GM12865 (cell line): Measurements from ENCODE around the gene STK24.
A peak's percentile ranks its signal among the peaks of the same experiment; 100 is the strongest.

Experiments
- DNase-seq: peaks from one replicate; pipeline ENCODE4 v3.0.0; 2010; ENCODE audit warnings: low read depth
- H3K4me3 ChIP-seq: 2 replicates; pipeline ENCODE4 v1.5.1; 2011; ENCODE audit warnings: mild to moderate bottlenecking, low read depth, low read length, control low read depth
- TF ChIP-seq, protein P1 (sequence below): IDR thresholded peaks from 2 replicates; pipeline ENCODE4 v1.5.1; 2011; ENCODE audit warnings: low read length, control low read depth, low read depth, inconsistent platforms; ENCODE audit not compliant: insufficient read depth; ENCODE audit errors: missing control alignments

Gene STK24

DNA sequence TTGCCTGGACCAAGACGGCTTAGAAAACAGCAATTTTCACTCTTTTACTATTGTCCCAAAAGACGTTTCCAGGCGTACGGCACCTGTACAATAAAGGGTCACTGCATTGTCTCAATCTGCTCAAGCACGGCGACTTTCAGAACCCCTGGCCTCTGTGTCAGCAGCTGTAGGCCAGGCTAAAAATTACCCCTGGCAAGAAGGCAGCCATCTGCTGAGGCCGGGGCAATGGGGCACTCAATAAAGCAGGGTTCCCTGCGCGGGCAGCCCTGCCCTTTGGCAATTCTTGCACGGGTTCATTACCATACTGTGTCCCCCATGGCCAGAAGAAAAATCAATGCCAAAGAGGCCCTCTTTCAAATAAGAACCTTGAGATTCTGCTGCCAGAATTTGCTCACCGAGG lies 52.1 kb downstream of the STK24 start:
- no peak overlapping the region for H3K4me3 ChIP-seq
- TF ChIP-seq, protein P1, sequence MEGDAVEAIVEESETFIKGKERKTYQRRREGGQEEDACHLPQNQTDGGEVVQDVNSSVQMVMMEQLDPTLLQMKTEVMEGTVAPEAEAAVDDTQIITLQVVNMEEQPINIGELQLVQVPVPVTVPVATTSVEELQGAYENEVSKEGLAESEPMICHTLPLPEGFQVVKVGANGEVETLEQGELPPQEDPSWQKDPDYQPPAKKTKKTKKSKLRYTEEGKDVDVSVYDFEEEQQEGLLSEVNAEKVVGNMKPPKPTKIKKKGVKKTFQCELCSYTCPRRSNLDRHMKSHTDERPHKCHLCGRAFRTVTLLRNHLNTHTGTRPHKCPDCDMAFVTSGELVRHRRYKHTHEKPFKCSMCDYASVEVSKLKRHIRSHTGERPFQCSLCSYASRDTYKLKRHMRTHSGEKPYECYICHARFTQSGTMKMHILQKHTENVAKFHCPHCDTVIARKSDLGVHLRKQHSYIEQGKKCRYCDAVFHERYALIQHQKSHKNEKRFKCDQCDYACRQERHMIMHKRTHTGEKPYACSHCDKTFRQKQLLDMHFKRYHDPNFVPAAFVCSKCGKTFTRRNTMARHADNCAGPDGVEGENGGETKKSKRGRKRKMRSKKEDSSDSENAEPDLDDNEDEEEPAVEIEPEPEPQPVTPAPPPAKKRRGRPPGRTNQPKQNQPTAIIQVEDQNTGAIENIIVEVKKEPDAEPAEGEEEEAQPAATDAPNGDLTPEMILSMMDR, result no peak
- no peak for DNase-seq

DNA sequence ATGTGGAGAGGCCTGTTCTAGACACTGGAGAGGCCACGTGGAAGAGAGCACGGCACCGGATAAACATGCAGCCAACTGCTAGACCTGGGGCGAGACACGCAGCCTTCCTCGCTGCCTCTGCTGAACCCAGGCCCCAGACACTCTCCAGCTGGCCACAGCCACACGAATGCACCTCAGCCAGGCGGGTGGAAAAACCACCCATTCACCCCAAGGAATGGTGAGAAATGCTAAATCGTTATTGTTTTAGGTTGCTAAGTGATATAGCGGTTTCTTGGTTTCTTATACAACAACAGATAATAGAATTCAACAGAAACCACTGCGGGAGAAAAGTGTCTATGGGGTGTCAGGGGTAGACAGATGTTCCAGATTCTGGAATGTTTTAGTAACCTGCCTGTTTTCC lies 52.5 kb downstream of the STK24 start:
- TF ChIP-seq, protein P1, result no peak
- peak; percentile 42 for DNase-seq

DNA sequence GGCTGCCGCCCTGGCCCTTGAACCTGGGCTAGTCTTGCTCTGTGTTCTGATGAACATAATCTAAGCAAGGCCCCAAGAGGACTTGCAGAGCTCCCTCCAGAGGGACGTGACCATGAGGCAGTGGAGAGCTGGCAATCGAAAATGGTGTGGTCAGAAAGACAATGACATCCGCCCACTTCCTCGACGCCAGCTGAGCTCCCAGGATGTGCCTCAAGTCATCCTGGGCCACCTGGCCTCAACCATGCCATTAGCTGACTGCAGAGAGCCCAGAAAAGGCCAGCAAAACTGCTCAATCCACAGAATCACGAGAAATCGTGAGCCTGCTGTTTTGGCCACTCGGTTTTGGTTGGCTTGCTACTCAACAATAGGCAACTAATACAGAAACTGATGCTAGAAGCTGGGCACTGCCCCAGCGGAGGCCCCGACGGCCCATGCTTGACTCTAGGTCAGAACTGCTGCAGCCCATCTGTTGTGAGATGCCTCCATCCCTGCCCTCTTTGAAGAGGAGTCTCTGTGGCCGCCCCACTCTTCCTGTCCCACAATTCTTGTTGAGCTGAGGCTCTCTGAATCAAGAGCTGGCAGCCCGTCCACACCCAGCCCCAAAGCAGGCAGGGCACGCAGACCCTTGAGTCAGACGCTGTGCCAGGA lies 53.3 kb downstream of the STK24 start:
- TF ChIP-seq, protein P1, result no peak
- peak; percentile 88 for DNase-seq
- no peak overlapping the region for H3K4me3 ChIP-seq

More for the DNA sequence above, 52.5 kb downstream of the STK24 start:
- no peak overlapping the region for H3K4me3 ChIP-seq

DNA sequence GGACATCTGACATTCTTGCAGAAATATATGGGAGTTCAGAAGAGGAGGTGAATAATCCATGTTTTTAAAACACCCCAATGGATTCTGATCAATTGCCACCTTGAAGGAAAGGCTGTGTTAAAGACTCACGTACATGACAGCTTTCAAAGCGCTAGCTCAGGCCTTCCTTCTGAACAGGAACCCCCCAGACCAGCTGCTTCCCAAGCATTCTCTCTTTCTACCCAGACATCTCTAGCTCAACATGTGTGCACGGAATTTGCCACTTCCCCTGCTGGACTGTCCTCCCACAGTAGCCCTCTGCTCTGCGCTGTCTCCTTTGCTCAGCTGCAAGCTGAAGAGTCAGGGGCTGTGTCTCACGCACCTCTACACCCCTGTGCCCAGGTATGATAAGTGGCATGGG lies 54.5 kb downstream of the STK24 start:
- TF ChIP-seq, protein P1, result no peak
- DNase-seq, result no peak

DNA sequence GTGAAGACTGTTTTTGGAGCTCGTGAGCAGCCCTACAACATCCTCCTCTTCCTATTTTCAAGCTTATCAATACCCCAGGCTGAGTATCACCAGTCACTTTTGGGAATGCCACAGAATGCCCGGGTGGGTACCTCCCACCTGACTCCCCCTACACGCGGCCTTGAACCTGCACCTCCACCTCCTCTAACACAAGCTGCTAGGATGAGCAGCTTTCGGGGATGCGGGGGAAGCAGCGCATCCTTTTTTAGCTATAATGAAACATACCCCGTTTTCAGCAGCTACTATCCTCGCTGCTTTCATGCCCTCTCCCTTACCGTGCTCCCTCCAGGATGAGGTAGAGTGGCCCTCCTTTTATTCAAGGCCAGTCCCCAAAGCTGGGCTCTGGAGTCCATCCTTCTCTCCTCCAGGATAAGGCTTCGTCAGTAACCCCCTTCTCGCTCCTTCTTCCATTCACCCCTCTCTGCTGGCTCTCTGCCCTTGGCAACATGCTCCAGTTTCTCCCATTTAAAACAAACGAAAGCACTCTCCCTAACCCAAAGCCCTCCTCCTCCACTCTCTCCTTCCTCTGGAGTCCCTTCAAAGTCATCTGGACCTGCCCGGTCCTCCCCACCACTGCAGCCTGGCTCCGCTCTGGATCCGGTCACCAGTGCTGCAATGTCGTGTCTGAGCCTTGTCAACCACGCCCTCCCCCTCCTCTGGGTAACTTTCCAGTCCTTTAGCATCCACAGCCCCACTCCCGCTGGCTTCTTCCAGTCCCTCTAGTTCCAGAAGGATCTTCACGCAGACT lies 55.3 kb downstream of the STK24 start:
- TF ChIP-seq, protein P1, result no peak
- H3K4me3 ChIP-seq, result no peak overlapping the region
- DNase-seq, result no peak

More for the DNA sequence above, 54.5 kb downstream of the STK24 start:
- no peak overlapping the region for H3K4me3 ChIP-seq

DNA sequence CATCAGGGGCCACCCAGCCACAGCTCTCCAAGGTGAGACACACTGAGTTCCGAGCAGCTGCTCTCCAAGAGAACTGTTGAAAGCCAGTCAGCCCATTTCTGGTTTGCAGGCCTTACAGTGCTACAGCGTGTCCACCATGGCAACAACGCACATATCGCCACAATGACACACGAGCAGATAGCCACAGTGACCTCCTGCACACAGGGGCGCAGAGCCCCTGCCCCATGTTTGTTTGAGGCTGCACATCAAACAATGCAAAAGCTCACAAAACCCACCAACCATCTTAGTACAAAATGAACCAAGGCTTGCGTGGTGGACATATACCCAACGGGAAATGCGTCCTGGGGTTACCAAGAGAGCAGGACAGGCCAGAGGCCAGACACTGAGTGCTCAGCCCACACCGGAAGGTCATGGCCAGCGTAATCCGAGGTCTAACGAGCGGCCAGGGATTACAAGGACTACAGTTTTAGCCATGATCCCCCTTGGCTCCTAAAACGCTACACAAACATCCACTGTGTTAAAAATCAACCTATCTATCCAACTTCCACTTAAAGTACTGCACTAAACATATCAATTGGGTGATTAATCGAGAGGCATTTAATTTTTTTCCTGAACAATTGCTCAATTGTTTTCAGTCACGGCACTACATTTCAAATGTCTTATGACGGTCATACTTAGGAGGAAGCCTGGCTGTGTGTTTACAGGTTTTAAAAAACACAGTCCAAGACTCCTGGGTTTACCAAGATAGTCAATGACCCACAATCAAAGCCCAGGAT lies 56.0 kb downstream of the STK24 start:
- no peak overlapping the region for H3K4me3 ChIP-seq
- no peak for DNase-seq
- TF ChIP-seq, protein P1, result no peak
